Rectal smooth muscle tissue (tissue), 1 donor: ENCODE data around the gene CHST11.
A peak's percentile ranks its signal among the peaks of the same experiment; 100 is the strongest.

Source experiments
- H3K27ac ChIP-seq: one replicate; pipeline ENCODE4 v1.7.0; 2013; ENCODE audit warnings: low read depth, low read length, inconsistent platforms
- H3K27me3 ChIP-seq: one replicate; pipeline ENCODE4 v1.7.0; 2013; ENCODE audit warnings: low read length; ENCODE audit not compliant: control insufficient read depth, insufficient read depth
- H3K36me3 ChIP-seq: one replicate; pipeline ENCODE4 v1.7.0; 2013; ENCODE audit warnings: low read length; ENCODE audit not compliant: control insufficient read depth, insufficient read depth
- H3K4me1 ChIP-seq: one replicate; pipeline ENCODE4 v1.7.0; 2013; ENCODE audit warnings: low read length; ENCODE audit not compliant: control insufficient read depth, insufficient read depth
- H3K4me3 ChIP-seq: one replicate; pipeline ENCODE4 v1.7.0; 2013; ENCODE audit warnings: low read length
- H3K9ac ChIP-seq: one replicate; pipeline ENCODE4 v1.7.0; 2013; ENCODE audit warnings: low read length

The CHST11 gene

GRCh38 chr12:104718304-104718929, 261.7 kb downstream of the CHST11 start:
- Histone ChIP-seq H3K4me3 (no peak overlapping the region), H3K9ac (no peak overlapping the region), H3K36me3 (no peaks in the 10 kb centered on the region), H3K27ac (no peak overlapping the region), H3K4me1 (peaks cover under 1% of the 10 kb centered on the region), H3K27me3 (no peaks in the 10 kb centered on the region)

GRCh38 chr12:104719700-104720338, 263.1 kb downstream of the CHST11 start:
- Histone ChIP-seq H3K4me1 (peaks cover 3% of the 10 kb centered on the region), H3K27me3 (no peaks in the 10 kb centered on the region), H3K27ac (no peak overlapping the region), H3K36me3 (no peaks in the 10 kb centered on the region), H3K4me3 (peak overlapping the region; percentile 33), H3K9ac (no peak overlapping the region)

- no peaks in the 10 kb centered on the region for H3K36me3 ChIP-seq
- H3K4me3 ChIP-seq, result peak overlapping the region; percentile 33
- H3K9ac ChIP-seq, result no peak overlapping the region
- peaks cover 3% of the 10 kb centered on the region for H3K4me1 ChIP-seq
- H3K27ac ChIP-seq, result no peak overlapping the region
- H3K27me3 ChIP-seq, result no peaks in the 10 kb centered on the region
Measured at GRCh38 chr12:104720339-104721038, 263.7 kb downstream of the CHST11 start.

GRCh38 chr12:104721039-104721405, 264.3 kb downstream of the CHST11 start:
- Histone ChIP-seq H3K27me3 (no peaks in the 10 kb centered on the region), H3K27ac (no peak overlapping the region), H3K9ac (no peak overlapping the region), H3K36me3 (no peaks in the 10 kb centered on the region), H3K4me3 (no peak overlapping the region), H3K4me1 (peaks cover 3% of the 10 kb centered on the region)

- Histone ChIP-seq H3K27ac (no peak overlapping the region), H3K36me3 (no peaks in the 10 kb centered on the region), H3K4me1 (peaks cover 3% of the 10 kb centered on the region), H3K9ac (no peak overlapping the region), H3K4me3 (no peak overlapping the region), H3K27me3 (no peaks in the 10 kb centered on the region)
Measured at GRCh38 chr12:104721936-104722335, 265.2 kb downstream of the CHST11 start.

- Histone ChIP-seq H3K27ac (no peak overlapping the region), H3K36me3 (no peaks in the 10 kb centered on the region), H3K4me1 (peaks cover 3% of the 10 kb centered on the region), H3K27me3 (no peaks in the 10 kb centered on the region), H3K9ac (no peak overlapping the region), H3K4me3 (no peak overlapping the region)
Measured at GRCh38 chr12:104722601-104723534, 266.1 kb downstream of the CHST11 start.

- Histone ChIP-seq H3K27me3 (no peaks in the 10 kb centered on the region), H3K4me3 (no peak overlapping the region), H3K9ac (no peak overlapping the region), H3K36me3 (no peaks in the 10 kb centered on the region), H3K27ac (no peak overlapping the region), H3K4me1 (peaks cover 3% of the 10 kb centered on the region)
Measured at GRCh38 chr12:104723895-104724294, 267.1 kb downstream of the CHST11 start.

- Histone ChIP-seq H3K9ac (no peak overlapping the region), H3K27me3 (no peaks in the 10 kb centered on the region), H3K27ac (no peak overlapping the region), H3K4me3 (no peak overlapping the region), H3K36me3 (no peaks in the 10 kb centered on the region), H3K4me1 (peaks cover 3% of the 10 kb centered on the region)
Measured at GRCh38 chr12:104724992-104725585, 268.3 kb downstream of the CHST11 start.

GRCh38 chr12:104725610-104726009, 268.9 kb downstream of the CHST11 start:
- Histone ChIP-seq H3K4me1 (peaks cover 3% of the 10 kb centered on the region), H3K27me3 (no peaks in the 10 kb centered on the region), H3K4me3 (no peak overlapping the region), H3K27ac (no peak overlapping the region), H3K9ac (no peak overlapping the region), H3K36me3 (no peaks in the 10 kb centered on the region)

GRCh38 chr12:104727726-104728465, 271.1 kb downstream of the CHST11 start:
- Histone ChIP-seq H3K27me3 (no peaks in the 10 kb centered on the region), H3K4me1 (peaks cover 3% of the 10 kb centered on the region), H3K36me3 (no peaks in the 10 kb centered on the region), H3K4me3 (no peak overlapping the region), H3K9ac (no peak overlapping the region), H3K27ac (no peak overlapping the region)

GRCh38 chr12:104729091-104729490, 272.3 kb downstream of the CHST11 start:
- no peak overlapping the region for H3K9ac ChIP-seq
- no peaks in the 10 kb centered on the region for H3K4me1 ChIP-seq
- no peak overlapping the region for H3K27ac ChIP-seq
- no peaks in the 10 kb centered on the region for H3K27me3 ChIP-seq
- H3K4me3 ChIP-seq, result no peak overlapping the region
- H3K36me3 ChIP-seq, result no peaks in the 10 kb centered on the region
